Stimulated activated CD8-positive, alpha-beta memory T cell treated with anti-CD3 and anti-CD28 coated beads, Interleukin-2, amount 100 ng/mL, for 1 hour (primary cell): Measurements from ENCODE around the gene LRSAM1.

ENCODE experiments used
- DNase-seq, 2 donors: peaks; one replicate each; pipeline ENCODE4 v3.0.0-alpha.2; 2020; ENCODE audit warnings: low read depth in 2 of 2

Gene LRSAM1

DNA sequence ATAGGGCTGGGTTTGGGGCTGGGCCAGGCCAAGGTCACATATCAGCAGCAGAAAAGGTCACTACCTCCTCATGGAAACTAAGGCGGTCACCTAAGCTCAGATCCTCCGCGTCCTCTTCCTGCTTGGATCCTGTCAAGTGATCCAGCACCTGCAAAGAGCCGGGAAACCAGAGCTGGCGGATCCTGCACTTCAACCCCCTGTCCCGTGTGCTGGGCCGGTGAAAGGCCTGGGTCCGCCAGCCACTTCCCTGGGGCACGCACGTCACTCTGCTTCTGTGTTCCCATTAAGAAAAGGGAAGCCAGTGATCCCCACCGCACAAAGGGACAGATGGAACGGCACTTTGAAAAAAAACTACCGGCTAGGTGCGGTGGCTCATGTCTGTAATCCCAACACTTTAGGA is 99.4 kb downstream of the LRSAM1 start:
- DNase-seq = no peak
